IPS-11a (cell line): ENCODE data around the gene ENHO.

Experiments
- H3K4me3 ChIP-seq: one replicate; pipeline ENCODE4 v1.5.1; 2013; ENCODE audit warnings: low read depth, low read length, control low read depth

ENHO gene

DNA sequence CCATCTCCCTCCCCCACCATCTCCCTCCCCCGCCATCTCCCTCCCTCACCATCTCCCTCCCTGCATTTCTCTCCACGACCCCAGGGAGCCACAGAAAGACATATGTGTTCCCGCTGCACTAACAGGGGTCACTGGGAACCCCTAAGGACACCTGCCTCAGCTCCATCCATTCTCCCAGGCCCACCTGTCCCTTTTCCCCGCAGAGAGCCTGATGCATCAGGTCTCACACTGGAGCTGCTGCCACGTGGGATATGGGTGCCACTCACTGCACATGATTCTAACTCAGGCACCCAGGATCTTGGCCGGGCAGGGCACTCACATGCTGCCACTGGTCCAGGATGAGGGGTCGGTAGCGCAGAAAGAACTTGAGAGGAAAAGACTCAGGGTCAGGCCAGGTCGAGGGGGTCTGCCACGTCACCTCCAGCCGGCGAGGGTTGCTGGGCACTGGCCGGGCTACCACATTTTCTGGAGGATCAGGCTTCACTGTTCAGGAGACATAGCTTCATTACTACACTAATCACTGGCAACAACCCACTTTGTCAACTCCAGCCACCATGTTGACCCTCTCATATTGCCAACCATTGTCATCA is 33.2 kb upstream of the ENHO start:
- H3K4me3 ChIP-seq = no peak overlapping the region

DNA sequence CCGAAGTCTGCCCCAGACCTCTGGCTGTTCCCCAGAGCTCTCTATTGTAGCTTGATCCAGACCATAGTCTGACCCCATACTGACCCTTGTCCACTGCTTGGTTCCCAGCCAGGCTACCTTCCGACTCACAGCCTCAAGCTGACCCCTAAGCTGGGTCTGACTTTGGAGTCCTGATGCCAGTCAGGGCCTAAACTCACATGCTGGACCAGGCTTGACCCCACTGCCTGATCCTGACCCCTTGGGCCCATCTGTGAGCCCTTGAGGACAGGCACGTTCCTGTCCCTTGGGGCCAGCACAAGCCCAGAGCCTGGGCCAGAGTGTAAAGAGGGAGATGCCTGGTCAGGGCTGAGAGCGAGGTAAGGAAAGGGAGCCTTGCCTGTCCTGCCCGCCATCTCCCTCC is 32.7 kb upstream of the ENHO start:
- no peak overlapping the region for H3K4me3 ChIP-seq

DNA sequence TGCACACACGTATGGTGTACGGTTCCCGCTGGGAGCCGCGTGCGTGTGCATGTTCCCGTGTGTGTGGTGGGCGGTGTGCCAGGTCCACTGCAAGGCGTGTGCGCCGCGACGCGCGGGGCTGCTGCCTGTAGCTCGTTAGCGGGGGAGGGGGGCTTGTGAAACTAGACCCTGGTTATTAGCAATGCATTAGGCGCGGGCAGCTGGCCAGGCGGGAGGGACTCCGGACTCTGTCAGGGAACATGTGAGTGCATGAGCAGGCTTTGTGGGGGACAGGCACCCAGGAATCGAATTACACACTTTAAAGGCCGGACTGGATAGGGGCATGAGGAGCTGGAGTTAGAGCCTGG is 32.2 kb upstream of the ENHO start:
- H3K4me3 ChIP-seq = no peak overlapping the region

DNA sequence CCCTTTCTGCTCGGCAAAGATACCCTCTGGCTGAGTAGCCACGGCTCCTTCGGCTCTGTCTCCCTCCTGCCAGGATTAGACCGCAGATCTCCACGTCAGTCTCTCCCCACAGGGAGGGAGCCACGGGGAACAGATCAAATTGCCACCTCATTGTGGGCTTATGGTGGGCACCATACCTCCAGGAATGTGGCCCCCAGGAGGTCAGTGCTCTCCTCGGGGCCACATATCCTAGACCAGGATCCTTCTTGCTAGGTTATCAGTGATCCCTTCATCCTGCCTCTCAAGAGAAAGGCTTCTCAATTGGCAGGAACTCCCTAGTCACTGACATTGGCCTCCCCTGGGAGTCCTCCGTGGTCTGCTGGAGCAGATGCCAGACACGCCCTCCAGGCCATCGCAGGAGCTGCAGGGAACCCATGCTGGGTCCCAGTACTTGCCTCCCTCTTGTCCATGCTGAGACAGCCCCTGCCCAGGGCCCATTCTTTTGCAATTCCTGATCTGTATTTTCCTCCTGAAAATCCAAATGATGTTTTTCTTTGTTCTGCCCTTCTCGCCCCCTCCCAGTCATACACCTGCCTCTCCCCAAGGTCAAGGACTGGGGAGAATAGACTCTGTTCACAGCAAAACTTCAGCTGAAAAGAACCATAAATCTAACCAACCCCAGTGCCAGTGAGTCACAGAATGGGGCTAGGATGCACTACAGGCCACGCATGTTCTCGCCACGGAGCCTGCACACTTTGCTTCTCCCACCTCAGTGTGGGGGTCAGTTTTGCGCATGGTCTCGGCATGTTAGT is 31.6 kb upstream of the ENHO start:
- H3K4me3 ChIP-seq = no peak overlapping the region

DNA sequence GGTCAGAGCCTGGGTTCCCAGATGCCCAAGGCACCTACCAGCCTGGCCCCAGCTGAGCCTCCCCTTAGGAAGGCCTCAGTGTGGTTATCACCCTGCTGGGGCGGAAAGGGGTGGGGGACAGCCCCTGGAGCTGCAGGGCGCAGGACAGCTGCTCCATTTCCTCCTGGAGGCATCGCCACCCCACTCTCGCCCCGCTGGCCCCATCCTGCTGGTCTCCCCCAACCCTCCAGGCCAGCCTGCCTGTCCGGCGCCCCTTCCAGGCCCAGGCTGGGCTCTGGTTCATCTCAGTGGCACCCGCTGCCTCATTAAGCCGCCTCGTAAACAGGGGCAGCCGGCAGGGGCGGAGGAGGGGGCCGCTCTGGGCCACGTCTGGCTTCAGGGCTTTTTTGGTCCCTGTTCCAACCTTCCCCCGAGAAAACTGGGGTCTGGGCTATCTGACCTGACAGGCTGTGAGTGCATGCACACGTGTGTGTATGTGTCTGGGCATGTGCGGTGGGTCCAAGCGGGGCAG is 30.8 kb upstream of the ENHO start:
- no peak overlapping the region for H3K4me3 ChIP-seq

DNA sequence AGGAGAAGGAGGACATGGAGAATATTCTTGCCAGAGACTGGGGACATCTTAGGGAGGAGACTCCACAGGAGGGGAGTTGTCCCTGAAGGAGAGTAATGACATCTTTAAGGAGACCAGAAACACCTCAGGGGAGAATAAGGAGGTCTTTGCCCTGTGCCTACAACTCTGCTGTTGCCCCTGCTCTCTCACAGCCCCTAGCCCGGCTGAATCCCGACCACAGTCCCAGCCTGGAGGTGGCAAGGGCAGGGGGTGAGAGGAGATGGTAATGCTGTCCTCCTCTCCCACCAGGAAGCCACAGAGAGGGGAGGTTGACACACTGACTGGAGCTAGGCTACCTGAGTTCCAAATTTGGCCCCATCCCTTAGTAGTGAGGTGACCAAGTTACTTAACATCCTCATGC is 30.2 kb upstream of the ENHO start:
- H3K4me3 ChIP-seq = no peak overlapping the region

DNA sequence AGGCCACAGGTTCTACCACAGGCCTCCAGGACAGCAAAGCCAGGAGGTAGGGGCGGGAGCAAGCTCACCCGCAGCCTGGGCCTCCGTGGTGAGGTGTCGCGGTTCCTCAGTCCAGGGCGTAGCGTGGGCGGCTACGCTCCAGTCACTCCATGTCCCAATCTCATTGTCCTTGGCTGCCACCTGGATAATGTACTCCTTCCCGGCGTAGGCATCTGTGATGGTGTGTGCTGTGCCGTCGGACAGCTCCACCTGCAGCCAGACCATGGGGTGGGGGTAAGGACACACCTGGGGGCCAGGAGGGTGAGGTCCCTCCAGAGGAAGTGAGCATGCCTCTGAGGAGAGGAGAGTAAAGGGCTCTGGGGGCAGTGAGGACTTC is 29.8 kb upstream of the ENHO start:
- no peak overlapping the region for H3K4me3 ChIP-seq

DNA sequence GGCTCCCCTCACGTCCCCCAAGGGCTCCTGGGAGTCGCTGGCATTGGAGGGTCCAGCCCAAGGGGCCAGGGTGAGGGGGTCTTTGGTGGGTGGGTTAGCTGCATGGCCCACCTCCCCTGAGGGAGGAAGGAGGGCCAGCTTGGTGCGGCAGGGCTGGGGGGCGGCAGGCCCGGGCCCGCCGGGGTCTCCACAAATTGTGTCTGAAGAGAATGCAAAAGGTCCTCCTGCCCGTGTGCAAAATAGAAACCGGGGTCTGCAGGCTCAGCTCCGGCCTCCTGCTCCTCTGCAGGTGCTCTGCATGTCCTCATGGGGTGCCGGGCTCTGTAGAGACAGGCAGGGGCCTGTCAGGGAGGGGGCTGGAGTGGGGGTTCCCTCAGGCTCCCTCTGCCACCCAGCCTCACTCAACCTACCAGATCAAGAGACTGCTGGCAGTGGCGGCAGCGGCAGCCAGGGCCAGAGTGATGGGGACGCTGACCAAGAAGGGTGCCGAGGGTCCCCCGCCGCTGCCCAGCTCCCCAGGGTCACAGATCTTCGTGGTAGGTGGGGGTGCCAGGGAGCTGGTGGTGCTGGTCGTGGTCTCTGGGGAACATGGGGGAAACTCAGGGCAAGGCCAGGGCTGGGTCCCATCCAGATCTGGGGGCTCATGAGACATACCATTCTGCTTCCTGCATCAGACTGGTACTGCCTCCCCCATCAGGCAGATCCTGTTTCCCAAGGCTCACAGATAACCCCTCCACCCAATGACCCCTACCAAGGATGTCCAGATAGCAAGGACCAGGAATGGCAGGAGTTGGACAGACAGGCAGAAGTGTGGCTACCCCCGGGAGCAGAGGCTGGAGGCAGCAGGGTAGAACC is 29.2 kb upstream of the ENHO start:
- H3K4me3 ChIP-seq = no peak overlapping the region

DNA sequence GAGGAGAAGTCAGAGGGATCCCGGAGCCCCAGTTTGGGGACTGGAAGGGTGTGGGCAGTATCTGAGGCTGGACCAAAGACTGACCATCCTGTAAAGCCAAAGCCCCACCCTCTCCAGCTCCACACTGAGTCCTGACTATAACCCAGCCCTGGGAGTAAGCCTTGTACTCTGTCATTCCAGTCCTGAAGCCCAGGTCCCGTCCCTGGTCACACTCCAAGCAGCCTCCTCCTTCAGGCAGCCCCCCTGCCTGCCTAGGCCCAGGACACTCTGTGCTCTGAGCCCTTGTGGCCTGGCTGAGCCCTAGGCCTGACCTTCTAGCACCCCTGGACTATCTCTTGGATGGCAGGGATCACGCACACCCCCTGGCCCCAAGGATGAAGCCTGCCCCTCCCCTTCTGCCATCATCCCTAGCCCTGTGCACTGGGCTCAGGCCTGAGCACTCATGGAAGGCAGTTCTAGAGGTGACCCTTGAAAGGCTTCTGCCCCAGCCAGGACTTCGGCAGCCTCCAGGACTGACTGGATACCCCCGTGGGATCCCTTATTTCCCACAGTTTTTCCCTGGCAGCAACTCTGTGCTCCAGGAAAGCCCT is 28.0 kb upstream of the ENHO start:
- no peak overlapping the region for H3K4me3 ChIP-seq

DNA sequence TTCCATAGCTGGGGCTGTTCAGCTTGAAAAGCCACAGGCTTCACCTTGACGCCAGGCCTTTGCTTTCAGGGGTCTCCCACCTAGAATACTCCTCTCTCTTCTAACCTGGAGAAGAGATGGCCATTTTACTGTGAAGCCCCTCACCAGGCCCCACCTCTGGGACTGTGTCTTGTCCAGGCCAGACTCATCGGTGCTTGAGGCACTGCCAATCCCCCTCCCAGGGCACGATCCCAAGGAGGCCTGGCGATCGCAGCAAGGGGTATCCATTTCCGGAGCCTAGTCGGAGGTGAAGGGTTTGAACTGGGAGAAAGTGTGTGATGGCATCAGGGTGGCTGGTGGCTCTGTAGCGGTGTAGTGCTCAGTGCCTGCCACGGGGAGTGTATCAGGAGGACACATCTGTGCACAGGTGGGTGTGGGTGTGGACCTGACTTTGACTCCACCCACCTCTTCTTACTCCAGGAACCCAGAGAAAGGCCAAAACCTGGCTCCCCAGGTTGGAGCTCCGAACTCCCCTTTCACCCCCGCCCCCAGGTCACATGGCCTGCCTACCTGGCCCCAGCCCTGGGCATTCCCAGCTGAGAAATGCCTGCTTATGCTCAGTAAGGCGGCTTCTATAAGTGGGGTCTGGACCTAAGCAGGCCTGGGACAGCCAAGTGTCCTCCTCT is 27.4 kb upstream of the ENHO start:
- no peak overlapping the region for H3K4me3 ChIP-seq

DNA sequence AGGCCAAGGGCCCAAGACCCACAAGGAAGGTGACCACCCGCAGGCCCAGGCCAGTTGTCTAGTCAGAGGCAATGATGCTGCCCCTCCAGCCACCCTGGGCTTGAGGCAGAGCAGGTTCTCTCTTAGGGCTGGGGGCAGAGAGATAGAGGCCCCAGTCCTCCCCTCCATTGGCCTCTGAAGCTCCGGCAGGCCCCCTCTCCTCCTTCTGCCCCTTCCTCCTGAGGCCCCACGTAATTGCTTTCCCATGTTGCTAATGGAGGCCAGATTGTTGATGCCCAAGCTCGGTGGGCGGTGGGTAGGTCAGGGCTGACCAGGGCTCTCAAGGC is 26.6 kb upstream of the ENHO start:
- H3K4me3 ChIP-seq = no peak overlapping the region

DNA sequence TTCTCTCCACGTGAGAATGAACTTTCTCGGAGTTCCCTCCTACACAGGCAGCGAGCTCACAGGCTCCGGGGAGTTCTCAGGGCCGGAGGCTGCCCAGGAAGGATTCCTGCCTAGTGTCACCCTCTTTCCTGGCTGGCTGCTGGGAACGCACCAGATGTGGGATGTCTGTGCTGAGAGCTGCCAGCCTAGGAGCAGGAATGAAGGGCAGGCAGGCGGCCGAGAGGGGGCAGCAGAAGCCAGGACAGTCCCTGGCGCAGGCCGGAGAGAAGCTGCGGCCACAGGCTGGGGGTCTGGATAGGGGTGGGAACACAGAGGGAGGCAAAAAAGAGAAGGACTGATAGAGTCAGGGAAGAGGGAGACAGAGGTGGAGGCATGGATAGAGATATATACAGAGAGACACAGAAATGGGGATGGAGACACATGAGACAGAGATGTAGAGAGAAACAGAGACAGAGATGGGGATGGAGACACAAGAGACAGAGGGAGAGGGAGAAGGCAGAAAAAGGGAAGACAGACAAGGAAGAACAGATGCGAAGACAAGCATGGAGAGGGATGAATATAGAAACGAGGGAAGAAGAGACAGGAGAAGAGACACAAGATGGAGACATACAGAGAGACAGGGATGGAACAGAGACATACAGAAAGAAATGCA is 25.3 kb upstream of the ENHO start:
- H3K4me3 ChIP-seq = no peak overlapping the region

DNA sequence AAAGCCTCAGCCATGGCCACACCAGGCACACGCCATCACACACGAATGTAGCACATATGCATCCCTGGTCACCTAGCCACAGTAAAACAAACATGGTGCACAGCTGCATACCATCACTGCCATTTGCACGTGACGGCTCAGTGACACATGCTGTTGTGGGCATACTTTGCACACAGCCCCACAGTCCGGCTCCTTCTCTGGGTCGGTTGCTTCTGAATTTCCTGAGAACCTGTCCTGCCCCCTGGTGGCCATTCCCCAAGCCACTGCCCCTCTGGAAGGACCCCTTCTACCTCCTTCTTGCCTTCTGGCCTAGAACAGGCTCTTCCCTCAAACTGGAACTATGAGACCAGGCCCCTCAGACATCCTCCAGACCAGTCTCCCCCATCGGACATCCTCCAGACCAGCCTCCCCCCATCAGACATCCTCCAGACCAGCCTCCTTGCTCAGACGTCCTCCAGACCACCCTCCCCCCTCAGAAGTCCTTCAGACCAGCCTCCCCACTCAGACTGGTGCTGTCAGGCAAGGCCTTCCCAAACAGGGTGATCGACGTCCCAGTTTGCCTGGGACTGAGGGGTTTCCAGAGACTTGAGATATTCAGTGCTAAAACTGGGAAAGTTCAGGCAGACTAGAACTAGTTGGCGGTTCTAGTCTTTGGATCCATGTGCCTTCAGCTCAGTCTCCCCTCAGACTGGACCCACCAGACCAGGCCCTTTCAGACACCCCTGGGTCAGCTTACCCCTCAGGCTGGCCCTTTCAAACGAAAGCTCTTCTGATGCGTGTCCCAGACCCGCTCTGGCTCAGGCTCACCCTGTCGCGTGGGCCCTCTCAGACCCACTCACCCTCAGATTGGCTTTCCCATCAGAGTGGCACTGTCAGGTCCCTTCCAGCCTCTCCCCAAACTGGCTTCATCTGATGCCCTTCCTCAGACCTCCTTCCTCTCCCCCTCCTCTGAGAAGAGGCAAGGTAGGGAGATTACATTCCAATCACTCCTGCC is 24.3 kb upstream of the ENHO start:
- no peak overlapping the region for H3K4me3 ChIP-seq

DNA sequence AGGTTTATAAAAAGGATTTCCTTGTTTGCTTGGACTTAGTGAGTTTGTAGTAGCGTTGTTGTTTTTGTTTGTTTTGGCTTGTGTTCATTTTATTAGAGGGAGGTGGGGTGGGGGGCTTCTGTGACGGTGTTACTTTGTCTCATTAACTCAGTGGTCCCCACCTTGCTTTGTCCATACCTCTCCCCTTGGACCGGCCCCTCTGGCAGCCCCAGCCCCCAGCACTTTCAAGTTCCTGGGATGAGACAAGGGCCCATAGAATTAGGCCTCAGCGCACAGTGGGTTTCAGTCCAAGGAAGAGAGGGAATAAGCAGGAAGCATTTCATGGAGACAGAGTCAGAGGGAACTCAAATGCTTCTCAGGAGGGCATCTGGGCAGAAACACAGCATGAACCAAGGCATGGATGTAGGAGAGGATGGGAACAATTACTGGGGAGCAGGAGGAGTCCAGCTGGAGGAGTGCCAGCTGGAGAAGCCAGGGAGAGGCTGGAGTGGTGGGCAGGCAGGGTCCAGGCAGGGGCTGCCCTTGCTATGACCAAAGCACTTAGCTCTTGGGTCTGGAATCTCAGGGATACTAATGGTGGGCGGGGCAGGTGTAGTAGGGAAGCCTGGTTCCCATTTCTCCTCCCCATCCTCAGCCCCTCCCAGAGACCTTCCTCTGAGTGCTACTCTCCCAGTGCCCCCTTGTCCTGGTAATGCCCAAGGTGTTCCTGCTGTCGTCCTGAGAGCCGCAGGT is 23.5 kb upstream of the ENHO start:
- no peak overlapping the region for H3K4me3 ChIP-seq

DNA sequence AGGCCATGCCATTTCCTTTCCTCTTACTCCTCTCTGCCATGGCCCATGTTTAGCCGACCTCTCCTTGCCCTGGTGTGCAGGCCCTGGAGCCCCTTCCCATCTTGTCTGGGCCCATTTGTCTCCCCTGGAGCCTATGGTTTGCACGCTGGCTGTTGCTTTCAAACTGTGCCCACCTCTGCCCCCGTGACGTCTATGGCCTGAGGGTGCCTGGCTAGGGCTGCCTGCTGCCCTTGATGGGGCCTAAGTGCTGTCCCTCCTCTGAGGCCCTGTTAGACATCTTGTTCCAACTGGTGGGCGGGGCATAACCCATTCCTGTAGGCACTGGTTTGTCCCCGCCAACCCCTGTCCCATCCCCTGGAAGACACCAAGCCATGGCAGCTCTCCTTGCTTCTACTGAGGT is 22.7 kb upstream of the ENHO start:
- no peak overlapping the region for H3K4me3 ChIP-seq

DNA sequence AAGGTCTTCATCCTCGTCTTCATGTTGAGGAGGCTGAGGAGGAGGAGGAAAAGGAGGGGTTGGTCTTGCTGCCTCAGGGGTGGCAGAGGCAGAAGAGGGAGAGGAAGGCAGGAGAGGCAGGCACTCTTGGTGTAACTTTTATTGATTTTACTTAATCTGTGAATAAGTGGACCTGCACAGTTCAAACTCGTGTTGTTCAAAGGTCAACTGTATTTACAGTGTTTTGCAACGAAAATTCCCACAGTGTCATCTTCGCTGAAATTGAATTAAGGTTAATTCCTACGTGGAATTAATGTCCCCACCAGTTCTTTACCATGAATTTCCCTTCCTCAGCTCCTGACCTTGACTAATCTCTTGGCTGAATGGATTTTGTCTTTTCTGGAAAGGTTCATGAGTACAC is 21.2 kb upstream of the ENHO start:
- H3K4me3 ChIP-seq = no peak overlapping the region

DNA sequence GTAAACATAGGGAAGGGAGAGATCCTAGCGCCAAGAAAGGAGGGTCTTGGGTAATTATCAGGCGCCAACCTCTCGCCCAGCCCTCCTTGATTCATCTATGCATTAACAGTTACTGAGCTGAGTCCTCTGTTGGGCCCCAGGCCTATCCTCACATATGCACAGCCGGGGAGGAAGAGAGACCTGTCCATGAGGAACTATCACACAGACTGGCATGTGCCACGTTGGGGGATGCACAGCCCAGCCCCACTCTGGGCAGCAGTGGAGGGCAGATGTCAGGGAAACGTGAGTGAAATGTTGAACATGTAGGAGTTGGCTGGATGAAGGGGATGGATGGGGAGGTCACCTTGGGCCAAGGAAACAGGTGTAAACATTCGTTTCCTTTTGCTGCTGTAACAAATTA is 18.8 kb upstream of the ENHO start:
- no peak overlapping the region for H3K4me3 ChIP-seq

DNA sequence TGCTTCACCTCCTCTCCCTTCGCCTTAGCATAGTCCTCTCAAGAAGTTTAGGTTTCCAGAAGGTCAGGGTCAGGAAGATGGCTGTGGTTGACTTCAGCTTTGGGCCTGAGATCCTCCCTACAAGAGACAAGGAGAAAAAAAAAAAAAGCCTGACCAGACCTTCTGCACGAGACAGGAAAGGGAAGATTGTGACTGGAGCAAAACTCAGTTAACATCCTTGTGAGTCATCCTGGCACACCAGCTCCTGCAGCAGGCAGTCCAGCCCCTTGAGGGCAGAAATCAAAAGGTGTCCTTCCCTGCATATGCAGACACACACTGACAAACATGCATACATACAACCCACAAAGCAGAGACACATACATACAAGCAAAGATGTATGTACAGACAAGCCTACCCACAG is 18.0 kb upstream of the ENHO start:
- H3K4me3 ChIP-seq = no peak overlapping the region

DNA sequence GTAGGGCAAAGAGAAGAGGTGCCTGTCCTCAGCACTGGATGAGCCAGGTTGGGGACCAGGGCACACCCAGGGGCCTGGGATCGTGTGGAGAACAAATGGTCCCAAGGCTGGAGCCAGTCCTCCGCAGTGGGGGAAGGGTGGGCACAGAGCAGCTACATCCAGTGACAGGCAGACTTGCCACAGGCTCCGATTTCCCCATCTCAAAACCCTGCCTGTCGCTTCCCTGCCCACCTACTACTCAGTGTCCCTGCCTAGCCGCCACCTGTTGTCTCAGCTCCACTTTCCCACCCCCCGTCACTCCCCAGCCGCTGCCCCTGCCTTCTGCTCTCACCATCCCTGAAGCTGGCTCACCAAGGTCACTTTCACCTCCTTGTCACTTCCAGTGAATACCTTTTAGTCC is 13.9 kb upstream of the ENHO start:
- H3K4me3 ChIP-seq = no peak overlapping the region
